ENCODE measurements around the gene ETV4. TPM values are rescaled to one million over a fixed set of nuclear protein-coding genes. Genes with fewer than 3 reads are reported as not detected.

Gene ETV4
- total and polyA plus RNA-seq, 2 of the 13 experiments (the other 11 are each of a cell fraction or from before 2014, with no cell fraction given), result 128 to 330 TPM

DNA sequence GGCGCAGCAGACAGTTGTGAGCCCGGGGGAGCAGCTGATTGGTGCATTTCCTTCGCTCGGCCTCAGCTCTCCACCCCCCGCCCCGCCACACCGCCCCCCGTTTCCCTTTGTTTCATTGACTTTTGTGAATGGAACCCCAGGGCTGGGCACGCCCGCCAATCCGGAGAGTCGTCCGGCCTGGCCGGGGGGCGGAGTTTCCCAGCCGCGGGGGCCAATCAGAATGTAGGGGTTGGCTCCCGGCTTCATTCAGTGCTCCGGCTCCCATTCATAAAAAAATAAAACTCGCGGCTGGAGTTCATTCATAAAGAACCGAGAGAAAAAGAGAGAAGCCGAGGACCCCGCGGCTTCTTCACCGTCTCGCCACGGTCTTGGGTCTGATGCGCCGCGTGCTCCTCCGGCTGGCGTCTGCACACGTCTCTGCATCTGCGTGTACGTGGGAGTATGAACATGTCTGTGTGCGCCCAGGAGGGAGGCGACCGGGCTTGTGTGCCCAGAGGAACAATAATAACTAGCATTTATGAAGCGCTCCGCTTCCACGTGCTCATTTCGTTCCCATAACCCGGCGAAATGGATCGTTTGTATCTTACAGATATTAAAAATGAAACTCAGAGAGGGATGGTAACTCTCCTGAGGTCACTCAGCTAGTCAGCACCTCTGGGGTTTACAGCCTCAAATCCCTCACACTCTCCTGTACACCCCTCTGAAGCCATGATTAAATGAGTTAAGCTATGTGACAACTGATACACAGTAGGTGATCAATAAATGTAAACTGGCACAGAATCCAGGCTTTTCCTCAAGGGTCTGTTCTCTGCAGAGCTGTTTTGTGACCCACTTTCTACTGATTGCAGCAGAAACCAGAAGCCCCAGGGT, at the start of gene ETV4 (continued):
- peak; percentile 11; the same call in 1 of the 2 replicates for TF ChIP-seq RELA (CRISPR knock-in tag; IDR thresholded peaks at IDR 0.05)
- peak; percentile 56 for TF ChIP-seq ZNF607 (CRISPR knock-in tag; IDR thresholded peaks at IDR 0.05; ENCODE audit: borderline replicate concordance)
- no peak for TF ChIP-seq ZNF563 (CRISPR knock-in tag; IDR thresholded peaks at IDR 0.05)
- TF ChIP-seq IRX3 (CRISPR knock-in tag; IDR thresholded peaks at IDR 0.05; ENCODE audit: borderline replicate concordance, low read depth), result no peak
- TF ChIP-seq, protein P1, sequence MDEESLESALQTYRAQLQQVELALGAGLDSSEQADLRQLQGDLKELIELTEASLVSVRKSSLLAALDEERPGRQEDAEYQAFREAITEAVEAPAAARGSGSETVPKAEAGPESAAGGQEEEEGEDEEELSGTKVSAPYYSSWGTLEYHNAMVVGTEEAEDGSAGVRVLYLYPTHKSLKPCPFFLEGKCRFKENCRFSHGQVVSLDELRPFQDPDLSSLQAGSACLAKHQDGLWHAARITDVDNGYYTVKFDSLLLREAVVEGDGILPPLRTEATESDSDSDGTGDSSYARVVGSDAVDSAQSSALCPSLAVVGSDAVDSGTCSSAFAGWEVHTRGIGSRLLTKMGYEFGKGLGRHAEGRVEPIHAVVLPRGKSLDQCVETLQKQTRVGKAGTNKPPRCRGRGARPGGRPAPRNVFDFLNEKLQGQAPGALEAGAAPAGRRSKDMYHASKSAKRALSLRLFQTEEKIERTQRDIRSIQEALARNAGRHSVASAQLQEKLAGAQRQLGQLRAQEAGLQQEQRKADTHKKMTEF (CRISPR knock-in tag; IDR thresholded peaks at IDR 0.05), result no peak
- TF ChIP-seq, protein P2, sequence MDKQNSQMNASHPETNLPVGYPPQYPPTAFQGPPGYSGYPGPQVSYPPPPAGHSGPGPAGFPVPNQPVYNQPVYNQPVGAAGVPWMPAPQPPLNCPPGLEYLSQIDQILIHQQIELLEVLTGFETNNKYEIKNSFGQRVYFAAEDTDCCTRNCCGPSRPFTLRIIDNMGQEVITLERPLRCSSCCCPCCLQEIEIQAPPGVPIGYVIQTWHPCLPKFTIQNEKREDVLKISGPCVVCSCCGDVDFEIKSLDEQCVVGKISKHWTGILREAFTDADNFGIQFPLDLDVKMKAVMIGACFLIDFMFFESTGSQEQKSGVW (CRISPR knock-in tag; IDR thresholded peaks at IDR 0.05; ENCODE audit: borderline replicate concordance), result no peak
- TF ChIP-seq RFXANK (CRISPR knock-in tag; IDR thresholded peaks at IDR 0.05), result peak; percentile 56; the same call in 1 of the 2 replicates
- peak; percentile 51; the same call in 1 of the 2 replicates for TF ChIP-seq ZKSCAN5 (CRISPR knock-in tag; IDR thresholded peaks at IDR 0.05)
- TF ChIP-seq HNRNPLL (IDR thresholded peaks at IDR 0.05; ENCODE audit: low read depth, low read length, poor library complexity, severe bottlenecking), result peak; percentile 45
- TF ChIP-seq SOX13 (IDR thresholded peaks at IDR 0.05), result no peak
- TF ChIP-seq SOX13 (CRISPR knock-in tag; conservative IDR thresholded peaks at IDR 0.05 in 1 of 2, IDR thresholded peaks at IDR 0.05 in 1 of 2), result no peak
- no peak for TF ChIP-seq ZNF572 (CRISPR knock-in tag; IDR thresholded peaks at IDR 0.05)
- TF ChIP-seq, protein P3, sequence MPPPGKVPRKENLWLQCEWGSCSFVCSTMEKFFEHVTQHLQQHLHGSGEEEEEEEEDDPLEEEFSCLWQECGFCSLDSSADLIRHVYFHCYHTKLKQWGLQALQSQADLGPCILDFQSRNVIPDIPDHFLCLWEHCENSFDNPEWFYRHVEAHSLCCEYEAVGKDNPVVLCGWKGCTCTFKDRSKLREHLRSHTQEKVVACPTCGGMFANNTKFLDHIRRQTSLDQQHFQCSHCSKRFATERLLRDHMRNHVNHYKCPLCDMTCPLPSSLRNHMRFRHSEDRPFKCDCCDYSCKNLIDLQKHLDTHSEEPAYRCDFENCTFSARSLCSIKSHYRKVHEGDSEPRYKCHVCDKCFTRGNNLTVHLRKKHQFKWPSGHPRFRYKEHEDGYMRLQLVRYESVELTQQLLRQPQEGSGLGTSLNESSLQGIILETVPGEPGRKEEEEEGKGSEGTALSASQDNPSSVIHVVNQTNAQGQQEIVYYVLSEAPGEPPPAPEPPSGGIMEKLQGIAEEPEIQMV (CRISPR knock-in tag; IDR thresholded peaks at IDR 0.05; ENCODE audit: low read depth), result 0 out of 2 replicates have a peak, but pooled peaks have one; percentile 27
- TF ChIP-seq, protein P4, sequence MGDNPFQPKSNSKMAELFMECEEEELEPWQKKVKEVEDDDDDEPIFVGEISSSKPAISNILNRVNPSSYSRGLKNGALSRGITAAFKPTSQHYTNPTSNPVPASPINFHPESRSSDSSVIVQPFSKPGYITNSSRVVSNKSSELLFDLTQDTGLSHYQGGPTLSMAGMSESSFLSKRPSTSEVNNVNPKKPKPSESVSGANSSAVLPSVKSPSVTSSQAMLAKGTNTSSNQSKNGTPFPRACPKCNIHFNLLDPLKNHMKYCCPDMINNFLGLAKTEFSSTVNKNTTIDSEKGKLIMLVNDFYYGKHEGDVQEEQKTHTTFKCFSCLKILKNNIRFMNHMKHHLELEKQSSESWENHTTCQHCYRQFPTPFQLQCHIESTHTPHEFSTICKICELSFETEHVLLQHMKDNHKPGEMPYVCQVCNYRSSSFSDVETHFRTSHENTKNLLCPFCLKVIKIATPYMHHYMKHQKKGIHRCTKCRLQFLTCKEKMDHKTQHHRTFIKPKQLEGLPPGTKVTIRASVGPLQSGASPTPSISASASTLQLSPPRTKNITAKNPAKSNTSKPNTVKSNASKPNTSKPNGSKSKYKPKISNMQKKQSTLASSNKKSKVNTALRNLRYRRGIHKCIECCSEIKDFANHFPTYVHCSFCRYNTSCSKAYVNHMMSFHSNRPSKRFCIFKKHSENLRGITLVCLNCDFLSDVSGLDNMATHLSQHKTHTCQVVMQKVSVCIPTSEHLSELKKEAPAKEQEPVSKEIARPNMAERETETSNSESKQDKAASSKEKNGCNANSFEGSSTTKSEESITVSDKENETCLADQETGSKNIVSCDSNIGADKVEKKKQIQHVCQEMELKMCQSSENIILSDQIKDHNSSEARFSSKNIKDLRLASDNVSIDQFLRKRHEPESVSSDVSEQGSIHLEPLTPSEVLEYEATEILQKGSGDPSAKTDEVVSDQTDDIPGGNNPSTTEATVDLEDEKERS (CRISPR knock-in tag; IDR thresholded peaks at IDR 0.05), result no peak
- 0 out of 2 replicates have a peak, but pooled peaks have one; percentile 75 for TF ChIP-seq GTF3A (CRISPR knock-in tag; conservative IDR thresholded peaks at IDR 0.05)
- TF ChIP-seq MEIS1 (CRISPR knock-in tag; IDR thresholded peaks at IDR 0.05; ENCODE audit: borderline replicate concordance), result peak; percentile 19; the same call in 1 of the 2 replicates
- TF ChIP-seq XBP1 (CRISPR knock-in tag; IDR thresholded peaks at IDR 0.05), result no peak
- TF ChIP-seq SNAI1 (CRISPR knock-in tag; IDR thresholded peaks at IDR 0.05; ENCODE audit: borderline replicate concordance), result no peak; the same call in 1 of the 2 replicates
- peak; percentile 46 for TF ChIP-seq ZNF792 (CRISPR knock-in tag; IDR thresholded peaks at IDR 0.05)
